GM23248 (cell line): ENCODE results near the gene TMEM200C. TPM values are rescaled to one million over a fixed set of nuclear protein-coding genes. Genes with fewer than 3 reads are reported as not detected.

Source experiments
- DNase-seq: peaks from one replicate; pipeline ENCODE4 v3.0.0-alpha.2; 2015
- H2AFZ ChIP-seq: fragments of 200-600 bp; sonication (generic); 2 replicates; pipeline ENCODE4 v1.6.1; 2016; ENCODE audit warnings: antibody characterized with exemption
- H3F3A ChIP-seq: fragments of 200-600 bp; sonication (generic); 2 replicates; pipeline ENCODE4 v1.6.1; 2016; ENCODE audit warnings: mild to moderate bottlenecking, antibody characterized with exemption, mixed run types; ENCODE audit not compliant: insufficient read depth
- H3K27ac ChIP-seq: fragments of 200-600 bp; sonication (generic); 2 replicates; pipeline ENCODE4 v1.5.1; 2016; ENCODE audit warnings: mild to moderate bottlenecking
- H3K27me3 ChIP-seq: fragments of 200-600 bp; sonication (generic); replicated peaks from 2 replicates; pipeline ENCODE4 v1.6.1; 2016; ENCODE audit warnings: mild to moderate bottlenecking; ENCODE audit not compliant: insufficient read depth
- H3K36me3 ChIP-seq: fragments of 200-600 bp; sonication (generic); 2 replicates; pipeline ENCODE4 v1.6.1; 2016; ENCODE audit warnings: low read depth, mild to moderate bottlenecking
- H3K4me1 ChIP-seq: fragments of 200-600 bp; sonication (generic); 2 replicates; pipeline ENCODE4 v1.6.1; 2016; ENCODE audit warnings: mild to moderate bottlenecking; ENCODE audit not compliant: insufficient read depth
- H3K4me2 ChIP-seq: fragments of 200-600 bp; sonication (generic); one replicate; pipeline ENCODE4 v1.6.1; 2016; ENCODE audit warnings: mild to moderate bottlenecking; ENCODE audit not compliant: unreplicated experiment
- H3K4me3 ChIP-seq: fragments of 200-600 bp; sonication (generic); 2 replicates; pipeline ENCODE4 v1.5.1; 2016; ENCODE audit warnings: mild to moderate bottlenecking
- H3K79me2 ChIP-seq: fragments of 200-600 bp; sonication (generic); 2 replicates; pipeline ENCODE4 v1.6.1; 2016; ENCODE audit warnings: mild to moderate bottlenecking; ENCODE audit not compliant: insufficient read depth
- H3K9ac ChIP-seq: fragments of 200-600 bp; sonication (generic); 2 replicates; pipeline ENCODE4 v1.6.1; 2016; ENCODE audit warnings: mild to moderate bottlenecking
- H3K9me2 ChIP-seq: fragments of 200-600 bp; sonication (generic); 2 replicates; pipeline ENCODE4 v1.6.1; 2016; ENCODE audit warnings: mixed run types, mild to moderate bottlenecking, moderate library complexity; ENCODE audit not compliant: insufficient read depth
- H3K9me3 ChIP-seq: fragments of 200-600 bp; sonication (generic); one replicate; pipeline ENCODE4 v1.6.1; 2017; ENCODE audit warnings: low read depth
- H4K20me1 ChIP-seq: fragments of 200-600 bp; sonication (generic); 2 replicates; pipeline ENCODE4 v1.6.0; 2016; ENCODE audit not compliant: insufficient read depth
- EZH2 ChIP-seq: fragments of 200-600 bp; sonication (generic); IDR thresholded peaks from 2 replicates; pipeline ENCODE4 v1.6.1; 2018; ENCODE audit warnings: antibody characterized with exemption, mild to moderate bottlenecking; ENCODE audit not compliant: insufficient read depth, poor library complexity, severe bottlenecking
- EZH2phosphoT487 ChIP-seq: fragments of 200-600 bp; sonication (generic); IDR thresholded peaks from 2 replicates; pipeline ENCODE4 v1.6.1; 2018; ENCODE audit warnings: antibody characterized with exemption, moderate library complexity, mild to moderate bottlenecking, low read depth; ENCODE audit not compliant: insufficient read depth
- WGBS, 2 experiments: methylation state at CpG; one replicate each; pipeline ENCODE4 v1.1.6; 2015 to 2017; ENCODE audit warnings: low lambda C conversion rate in 2 of 2, low coverage in 1 of 2; ENCODE audit errors: missing lambda C conversion rate in 2 of 2; 5-methylcytosine and 5-hydroxymethylcytosine counted together
- in situ Hi-C: fragments of 300-500 bp; cut with MboI; formaldehyde crosslinking; loops from 2 replicates; pipeline ENCODE4 v1.15.0; 2020
- polyA plus RNA-seq: library from polyadenylated mRNA; unstranded; fragments of >200 nt; fragmentation: Nextera tagmentation; extraction: Ambion mirVana; gene quantifications from 2 replicates; pipeline ENCODE4 v1.2.1, GENCODE V29; 2016
- total RNA-seq: library from RNA; depleted of rRNA; stranded (reverse); fragments of >200 nt; shearing (Covaris generic); gene quantifications from 2 replicates; pipeline ENCODE4 v1.2.3, GENCODE V29; 2014

Gene TMEM200C
- total and polyA plus RNA-seq, 2 experiments from 2014 or later: not detected

DNA sequence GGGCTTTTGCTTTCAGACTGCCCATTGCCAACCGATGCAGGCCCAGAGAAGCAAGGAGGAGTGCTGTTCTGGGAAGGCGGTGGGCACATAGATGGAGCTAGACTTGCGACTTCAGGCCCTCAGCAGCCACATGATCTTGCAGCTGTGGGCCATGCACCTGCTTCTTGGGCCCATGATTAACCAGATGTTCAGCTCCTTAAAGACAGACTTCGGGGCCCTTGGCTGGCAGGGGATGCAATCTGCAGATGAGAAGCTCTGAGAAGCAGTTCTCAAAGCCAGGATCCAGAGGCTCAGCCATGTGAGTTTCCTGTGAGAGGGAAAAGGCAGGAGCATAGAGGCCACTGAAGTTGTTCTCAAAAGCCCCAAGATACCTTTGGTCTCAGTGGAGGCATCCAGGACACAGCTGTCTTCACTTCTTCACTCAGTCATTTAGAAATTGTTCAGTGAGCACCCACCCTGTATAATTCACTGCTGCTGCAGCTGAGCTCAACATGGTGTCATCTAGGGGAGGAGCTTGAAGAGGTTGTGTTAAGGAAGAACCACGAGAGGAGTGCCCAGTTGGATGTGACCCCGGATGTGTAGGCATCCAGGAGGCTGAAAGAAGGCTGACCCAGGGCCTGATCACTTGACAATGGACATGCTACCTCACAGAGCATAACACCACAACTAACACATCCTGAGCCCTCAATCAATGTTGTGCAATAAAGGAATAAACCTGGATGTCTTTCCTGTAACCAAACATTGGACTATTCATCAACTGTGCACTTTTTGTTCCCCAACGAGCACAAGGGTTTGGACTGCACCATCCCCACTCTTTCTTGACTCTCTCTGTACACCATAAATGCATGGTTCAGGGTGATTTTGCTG lies 44.7 kb upstream of the TMEM200C start:
- Histone ChIP-seq H3K4me2 (no peak overlapping the region), H3K9ac (no peak overlapping the region), H4K20me1 (no peaks in the 10 kb centered on the region), H3F3A (no peaks in the 10 kb centered on the region), H3K4me1 (no peaks in the 10 kb centered on the region), H3K27me3 (no peaks in the 10 kb centered on the region), H3K27ac (no peak overlapping the region), H3K36me3 (no peaks in the 10 kb centered on the region), H2AFZ (no peak overlapping the region), H3K9me3 (no peaks in the 10 kb centered on the region), H3K4me3 (no peak overlapping the region), H3K9me2 (no peaks in the 10 kb centered on the region), H3K79me2 (no peaks in the 10 kb centered on the region)
- in situ Hi-C loops: no loop called here
- WGBS, 2 experiments: 56 to 57% methylated on average over 7 of the region's 7 CpGs
- TF ChIP-seq EZH2: no peak
- TF ChIP-seq EZH2phosphoT487: no peak
- DNase-seq: no peak

GRCh38 chr18:5937795-5938194 lies 42.5 kb upstream of the TMEM200C start:
- Histone ChIP-seq H3K27ac (no peak overlapping the region), H3K27me3 (no peaks in the 10 kb centered on the region), H3F3A (no peaks in the 10 kb centered on the region), H3K4me2 (no peak overlapping the region), H4K20me1 (no peaks in the 10 kb centered on the region), H3K36me3 (no peaks in the 10 kb centered on the region), H3K9ac (no peak overlapping the region), H3K4me3 (no peak overlapping the region), H3K79me2 (no peaks in the 10 kb centered on the region), H2AFZ (no peak overlapping the region), H3K4me1 (no peaks in the 10 kb centered on the region), H3K9me3 (no peaks in the 10 kb centered on the region), H3K9me2 (no peaks in the 10 kb centered on the region)
- no peak for DNase-seq
- in situ Hi-C loops: no loop called here
- TF ChIP-seq EZH2phosphoT487: no peak
- TF ChIP-seq EZH2: no peak
- WGBS, 2 experiments: 17% methylated on average over 3 of the region's 3 CpGs

- in situ Hi-C loops: no loop called here
- TF ChIP-seq EZH2: no peak
- no peak for TF ChIP-seq EZH2phosphoT487
- WGBS, 2 experiments: 78 to 81% methylated on average over 7 of the region's 7 CpGs
Measured at GRCh38 chr18:5937121-5937520, 41.8 kb upstream of the TMEM200C start.

GRCh38 chr18:5930789-5931188 lies 35.5 kb upstream of the TMEM200C start:
- WGBS, 2 experiments: 16 to 22% methylated on average over 2 of the region's 2 CpGs
- H3K27me3 ChIP-seq: no peaks in the 10 kb centered on the region; the same call in 1 of the 2 replicates
- in situ Hi-C loops: no loop called here

More at GRCh38 chr18:5937121-5937520, 41.8 kb upstream of the TMEM200C start:
- Histone ChIP-seq H3K4me2 (no peak overlapping the region), H3K79me2 (no peaks in the 10 kb centered on the region), H3K9me3 (no peaks in the 10 kb centered on the region), H3K4me1 (no peaks in the 10 kb centered on the region), H3K9ac (no peak overlapping the region), H4K20me1 (no peaks in the 10 kb centered on the region), H3K27me3 (no peaks in the 10 kb centered on the region), H3K36me3 (no peaks in the 10 kb centered on the region), H2AFZ (no peak overlapping the region), H3K9me2 (no peaks in the 10 kb centered on the region), H3F3A (no peaks in the 10 kb centered on the region), H3K4me3 (no peak overlapping the region), H3K27ac (no peak overlapping the region)
- no peak for DNase-seq

More at GRCh38 chr18:5930789-5931188, 35.5 kb upstream of the TMEM200C start:
- DNase-seq: no peak
- no peak overlapping the region for H3K4me3 ChIP-seq
- H3K9ac ChIP-seq: no peak overlapping the region
- H3K9me2 ChIP-seq: no peaks in the 10 kb centered on the region
- H4K20me1 ChIP-seq: no peaks in the 10 kb centered on the region
- no peaks in the 10 kb centered on the region for H3K79me2 ChIP-seq
- TF ChIP-seq EZH2: no peak
- no peak for TF ChIP-seq EZH2phosphoT487
- no peaks in the 10 kb centered on the region for H3K4me1 ChIP-seq
- H3K9me3 ChIP-seq: no peaks in the 10 kb centered on the region
- no peak overlapping the region for H2AFZ ChIP-seq
- H3K4me2 ChIP-seq: no peak overlapping the region
- no peaks in the 10 kb centered on the region for H3F3A ChIP-seq
- no peak overlapping the region for H3K27ac ChIP-seq
- no peaks in the 10 kb centered on the region for H3K36me3 ChIP-seq
